Stimulated activated CD8-positive, alpha-beta memory T cell treated with anti-CD3 and anti-CD28 coated beads, Interleukin-7, amount 100 ng/mL, for 24 hours (primary cell): ENCODE measurements around the gene SNORC.
"Not testable (repeated sequence)": the region's sequence is repeated elsewhere in the genome, so short reads cannot be mapped to it uniquely, and the experiment has no call there.

Experiments
- DNase-seq: peaks from one replicate; pipeline ENCODE4 v3.0.0-alpha.2; 2020; ENCODE audit warnings: low read depth

Gene SNORC

GRCh38 chr2:232896720-232897597 lies 26.9 kb downstream of the SNORC start:
- DNase-seq = no peak

- DNase-seq = no peak
These were observed 27.7 kb downstream of the SNORC start for GRCh38 chr2:232897598-232898408.

GRCh38 chr2:232898592-232899543 lies 28.8 kb downstream of the SNORC start:
- DNase-seq = no peak

GRCh38 chr2:232900811-232901735 lies 31.0 kb downstream of the SNORC start:
- DNase-seq = no peak

GRCh38 chr2:232901736-232902578 lies 31.9 kb downstream of the SNORC start:
- DNase-seq = peak; percentile 6

GRCh38 chr2:232903989-232904388 lies 33.9 kb downstream of the SNORC start:
- no peak for DNase-seq

- not testable (repeated sequence) for DNase-seq
These were observed 37.0 kb downstream of the SNORC start for GRCh38 chr2:232906867-232907717.

GRCh38 chr2:232907718-232908085 lies 37.6 kb downstream of the SNORC start:
- not testable (repeated sequence) for DNase-seq

GRCh38 chr2:232908695-232909094 lies 38.6 kb downstream of the SNORC start:
- DNase-seq = no peak

- DNase-seq = no peak
These were observed 40.3 kb downstream of the SNORC start for GRCh38 chr2:232910376-232910775.

GRCh38 chr2:232911712-232912277 lies 41.7 kb downstream of the SNORC start:
- no peak for DNase-seq

GRCh38 chr2:232913903-232914302 lies 43.8 kb downstream of the SNORC start:
- DNase-seq = no peak

GRCh38 chr2:232919141-232919540 lies 49.1 kb downstream of the SNORC start:
- no peak for DNase-seq

GRCh38 chr2:232920055-232920454 lies 50.0 kb downstream of the SNORC start:
- DNase-seq = no peak

- no peak for DNase-seq
These were observed 50.7 kb downstream of the SNORC start for GRCh38 chr2:232920760-232921159.

- no peak for DNase-seq
These were observed 54.4 kb downstream of the SNORC start for GRCh38 chr2:232924433-232924832.

GRCh38 chr2:232925153-232925820 lies 55.2 kb downstream of the SNORC start:
- no peak for DNase-seq

GRCh38 chr2:232925821-232926156 lies 55.7 kb downstream of the SNORC start:
- DNase-seq = no peak
